Muscle of arm (tissue), 12 donors: ENCODE data around the gene SYNGR4. TPM values are rescaled to one million over a fixed set of nuclear protein-coding genes. Genes with fewer than 3 reads are reported as not detected.

Experiments
- polyA plus RNA-seq, 12 donors: library from polyadenylated mRNA; unstranded; fragments of 120-200 nt; gene quantifications; one replicate each; pipeline ENCODE4 v1.2.1, GENCODE V29; 2013; ENCODE audit not compliant: insufficient read length in 12 of 12

Gene SYNGR4
- polyA plus RNA-seq, 12 donors = not detected

Other genes starting within 250 kb of the SYNGR4 start
- gene LIG1, start 194.0 kb upstream of the SYNGR4 start, polyA plus RNA-seq = 10 to 100 TPM in 11 of 12 donors, not detected in 1; 16.7 to 50.4 (median 27.4) TPM
- 10 to 100 TPM in 1 of 12 donors, 1 to 10 TPM in 10, not detected in 1; 3.9 to 12.9 (median 5.0) TPM for gene ZSWIM9, start 193.7 kb upstream of the SYNGR4 start, polyA plus RNA-seq
- gene CARD8, start 108.5 kb upstream of the SYNGR4 start, polyA plus RNA-seq = 10 to 100 TPM in 11 of 12 donors, not detected in 1; 32.6 to 66.1 (median 46.1) TPM
- gene ZNF114, start 94.3 kb upstream of the SYNGR4 start, polyA plus RNA-seq = 1 to 10 TPM in 11 of 12 donors, not detected in 1; 1.2 to 6.3 (median 3.3) TPM
- gene EMP3, start 38.8 kb upstream of the SYNGR4 start, polyA plus RNA-seq = 100 to 1,000 TPM in 10 of 12 donors, 10 to 100 TPM in 1, not detected in 1; 87.0 to 162 (median 145) TPM
- 10 to 100 TPM in 10 of 12 donors, 1 to 10 TPM in 1, not detected in 1; 9.2 to 21.5 (median 17.1) TPM for gene TMEM143, start 427 bp upstream of the SYNGR4 start, polyA plus RNA-seq
- gene KDELR1, start 27.2 kb downstream of the SYNGR4 start, polyA plus RNA-seq = 100 to 1,000 TPM in 11 of 12 donors, not detected in 1; 101 to 185 (median 124) TPM
- gene GRIN2D, start 29.3 kb downstream of the SYNGR4 start, polyA plus RNA-seq = 1 to 10 TPM in 8 of 12 donors, under 1 TPM in 3, not detected in 1; 0.73 to 4.0 (median 1.3) TPM
- 10 to 100 TPM in 11 of 12 donors, not detected in 1; 16.6 to 25.2 (median 20.2) TPM for gene GRWD1, start 81.6 kb downstream of the SYNGR4 start, polyA plus RNA-seq
- 1 to 10 TPM in 3 of 12 donors, under 1 TPM in 7, not detected in 2; 0.54 to 1.3 (median 0.83) TPM for gene KCNJ14, start 91.2 kb downstream of the SYNGR4 start, polyA plus RNA-seq
- gene CYTH2, start 105.0 kb downstream of the SYNGR4 start, polyA plus RNA-seq = 10 to 100 TPM in 11 of 12 donors, not detected in 1; 32.5 to 76.9 (median 41.0) TPM
- 1 to 10 TPM in 1 of 12 donors, under 1 TPM in 7, not detected in 4; 0.07 to 1.9 (median 0.12) TPM for gene LMTK3, start 147.5 kb downstream of the SYNGR4 start, polyA plus RNA-seq
- gene SULT2B1, start 187.8 kb downstream of the SYNGR4 start, polyA plus RNA-seq = 10 to 100 TPM in 1 of 12 donors, 1 to 10 TPM in 2, under 1 TPM in 5, not detected in 4; 0.13 to 13.1 (median 0.31) TPM
- gene SPACA4, start 242.4 kb downstream of the SYNGR4 start, polyA plus RNA-seq = under 1 TPM in 1 of 12 donors, not detected in 11; 0.57 TPM